Urinary bladder (tissue), 4 donors: ENCODE data around the gene SCNN1G. TPM values are rescaled to one million over a fixed set of nuclear protein-coding genes. Genes with fewer than 3 reads are reported as not detected.

Experiments used
- DNase-seq: peaks from one replicate; pipeline ENCODE4 v3.0.0-alpha.2; 2015; ENCODE audit errors: extremely low spot score
- H3K27ac ChIP-seq: one replicate; pipeline ENCODE4 v1.5.1; 2013; ENCODE audit warnings: low read depth, mild to moderate bottlenecking, moderate library complexity
- H3K36me3 ChIP-seq: one replicate; pipeline ENCODE4 v1.6.1; 2013; ENCODE audit warnings: mild to moderate bottlenecking, moderate library complexity; ENCODE audit not compliant: insufficient read depth
- H3K4me1 ChIP-seq: one replicate; pipeline ENCODE4 v1.6.1; 2013; ENCODE audit warnings: mild to moderate bottlenecking, moderate library complexity; ENCODE audit not compliant: insufficient read depth
- H3K4me3 ChIP-seq: one replicate; pipeline ENCODE4 v1.5.1; 2013; ENCODE audit warnings: low read depth, low read length
- WGBS: extraction: QIAGEN DNeasy Blood & Tissue Kit; methylation state at CpG from one replicate; pipeline ENCODE4 v1.1.7; 2013; 5-methylcytosine and 5-hydroxymethylcytosine counted together
- polyA plus RNA-seq: library from polyadenylated mRNA; stranded (reverse); fragments of 200-250 nt; gene quantifications from one replicate; pipeline ENCODE4 v1.2.3, GENCODE V29; 2013
- total RNA-seq: library from RNA; depleted of rRNA; stranded (reverse); fragments of >200 nt; gene quantifications from one replicate; pipeline ENCODE4 v1.2.3, GENCODE V29; 2014
- donor health status: healthy with polysubstance abuse.
- donor health status: healthy.

SCNN1G gene
- total and polyA plus RNA-seq, 2 donors, result 0.61 to 2.4 TPM

GRCh38 chr16:23145608-23146007 is 36.9 kb upstream of the SCNN1G start:
- WGBS, result 44% methylated on average over 3 of the region's 3 CpGs
- Histone ChIP-seq H3K27ac (no peak overlapping the region), H3K4me3 (no peak overlapping the region), H3K4me1 (no peaks in the 10 kb centered on the region), H3K36me3 (no peaks in the 10 kb centered on the region)
- no peak for DNase-seq

- WGBS, result 78% methylated on average over 17 of the region's 17 CpGs
- peak overlapping the region; percentile 26 for H3K4me3 ChIP-seq
- no peak overlapping the region for H3K27ac ChIP-seq
- H3K36me3 ChIP-seq, result no peaks in the 10 kb centered on the region
- no peak for DNase-seq
- no peaks in the 10 kb centered on the region for H3K4me1 ChIP-seq
Measured at GRCh38 chr16:23146877-23147601, 35.5 kb upstream of the SCNN1G start.

- Histone ChIP-seq H3K27ac (no peak overlapping the region), H3K4me3 (peak overlapping the region; percentile 26), H3K36me3 (no peaks in the 10 kb centered on the region), H3K4me1 (no peaks in the 10 kb centered on the region)
- DNase-seq, result no peak
- 82% methylated on average over 4 of the region's 4 CpGs for WGBS
Measured at GRCh38 chr16:23147666-23148065, 34.9 kb upstream of the SCNN1G start.

GRCh38 chr16:23148166-23148512 is 34.4 kb upstream of the SCNN1G start:
- 50% methylated on average over 7 of the region's 7 CpGs for WGBS
- Histone ChIP-seq H3K4me3 (peak overlapping the region; percentile 98), H3K36me3 (no peaks in the 10 kb centered on the region), H3K27ac (peak overlapping the region; percentile 41), H3K4me1 (no peaks in the 10 kb centered on the region)
- DNase-seq, result no peak

GRCh38 chr16:23148513-23149266 is 33.9 kb upstream of the SCNN1G start:
- H3K4me1 ChIP-seq, result no peaks in the 10 kb centered on the region
- H3K4me3 ChIP-seq, result peak overlapping the region; percentile 98
- WGBS, result under 1% methylated on average over 103 of the region's 103 CpGs
- no peaks in the 10 kb centered on the region for H3K36me3 ChIP-seq
- H3K27ac ChIP-seq, result peak overlapping the region; percentile 86
- DNase-seq, result no peak

GRCh38 chr16:23149267-23149992 is 33.1 kb upstream of the SCNN1G start, which contains the start of gene USP31:
Gene USP31, minus strand, starts transcription at chr16:23149452. Its CDS starts 182 bp downstream, at chr16:23149270.
- peak; percentile 90 for DNase-seq
- under 1% methylated on average over 75 of the region's 75 CpGs for WGBS
- Histone ChIP-seq H3K4me3 (peak within 1 kb of the TSS; percentile 98), H3K27ac (peak within 1 kb of the TSS; percentile 86), H3K4me1 (no peaks in the 10 kb centered on the region), H3K36me3 (no peaks in the 10 kb centered on the region)

- DNase-seq, result no peak
- no peaks in the 10 kb centered on the region for H3K4me1 ChIP-seq
- H3K36me3 ChIP-seq, result no peaks in the 10 kb centered on the region
- no peak overlapping the region for H3K27ac ChIP-seq
- peak overlapping the region; percentile 98 for H3K4me3 ChIP-seq
- WGBS, result 41% methylated on average over 4 of the region's 4 CpGs
Measured at GRCh38 chr16:23149993-23150364, 32.6 kb upstream of the SCNN1G start.

- Histone ChIP-seq H3K27ac (no peak overlapping the region), H3K4me1 (no peaks in the 10 kb centered on the region), H3K4me3 (no peak overlapping the region), H3K36me3 (no peaks in the 10 kb centered on the region)
- WGBS, result 79% methylated on average over 12 of the region's 12 CpGs
- DNase-seq, result no peak
Measured at GRCh38 chr16:23152386-23153178, 30.0 kb upstream of the SCNN1G start.

GRCh38 chr16:23155445-23156049 is 27.0 kb upstream of the SCNN1G start:
- H3K4me3 ChIP-seq, result no peak overlapping the region
- H3K27ac ChIP-seq, result no peak overlapping the region
- DNase-seq, result no peak
- WGBS, result 35% methylated on average over 7 of the region's 7 CpGs
- no peaks in the 10 kb centered on the region for H3K4me1 ChIP-seq
- no peaks in the 10 kb centered on the region for H3K36me3 ChIP-seq

GRCh38 chr16:23156110-23156509 is 26.4 kb upstream of the SCNN1G start:
- Histone ChIP-seq H3K4me1 (no peaks in the 10 kb centered on the region), H3K27ac (no peak overlapping the region), H3K4me3 (no peak overlapping the region), H3K36me3 (no peaks in the 10 kb centered on the region)
- 63% methylated on average over 3 of the region's 3 CpGs for WGBS
- no peak for DNase-seq

- no peak for DNase-seq
- WGBS, result 60% methylated on average over 1 of the region's 1 CpG
- Histone ChIP-seq H3K36me3 (no peaks in the 10 kb centered on the region), H3K4me1 (no peaks in the 10 kb centered on the region), H3K4me3 (no peak overlapping the region), H3K27ac (no peak overlapping the region)
Measured at GRCh38 chr16:23156946-23157460, 25.5 kb upstream of the SCNN1G start.

GRCh38 chr16:23158114-23158513 is 24.4 kb upstream of the SCNN1G start:
- 92% methylated on average over 6 of the region's 6 CpGs for WGBS
- no peaks in the 10 kb centered on the region for H3K4me1 ChIP-seq
- H3K4me3 ChIP-seq, result no peak overlapping the region
- no peaks in the 10 kb centered on the region for H3K36me3 ChIP-seq
- no peak overlapping the region for H3K27ac ChIP-seq
- DNase-seq, result no peak

- DNase-seq, result no peak
- no peak overlapping the region for H3K4me3 ChIP-seq
- no peaks in the 10 kb centered on the region for H3K4me1 ChIP-seq
- 69% methylated on average over 4 of the region's 4 CpGs for WGBS
- no peaks in the 10 kb centered on the region for H3K36me3 ChIP-seq
- no peak overlapping the region for H3K27ac ChIP-seq
Measured at GRCh38 chr16:23160082-23160481, 22.5 kb upstream of the SCNN1G start.
